HG03196 (cell line): Measurements from ENCODE around the gene POGLUT2.
"Not testable (repeated sequence)": the region's sequence is repeated elsewhere in the genome, so short reads cannot be mapped to it uniquely, and the experiment has no call there.

Experiments
- ATAC-seq: cut with Tn5 transposase; IDR thresholded peaks from one replicate; pipeline ENCODE4 v1.9.1; 2021; ENCODE audit not compliant: unreplicated experiment

Gene POGLUT2

DNA sequence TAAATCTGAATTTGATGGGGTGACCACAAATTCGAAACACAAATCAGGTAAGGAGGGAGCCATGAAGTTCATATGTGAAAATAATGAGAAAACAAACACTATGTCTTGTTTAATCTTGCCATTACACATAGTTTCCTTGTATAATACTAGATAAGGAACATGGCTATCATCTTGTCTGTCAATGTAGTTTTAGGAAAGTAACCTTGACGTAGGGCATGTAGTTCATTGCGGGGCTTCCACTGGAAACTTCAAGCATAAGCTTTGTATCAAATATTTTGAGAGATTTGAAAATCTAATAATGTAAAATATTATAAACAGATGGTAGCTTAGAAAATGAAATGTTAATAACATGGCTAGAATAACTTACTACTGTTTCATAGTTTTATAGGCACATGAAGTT is 8.9 kb upstream of the POGLUT2 start:
- no peak for ATAC-seq

DNA sequence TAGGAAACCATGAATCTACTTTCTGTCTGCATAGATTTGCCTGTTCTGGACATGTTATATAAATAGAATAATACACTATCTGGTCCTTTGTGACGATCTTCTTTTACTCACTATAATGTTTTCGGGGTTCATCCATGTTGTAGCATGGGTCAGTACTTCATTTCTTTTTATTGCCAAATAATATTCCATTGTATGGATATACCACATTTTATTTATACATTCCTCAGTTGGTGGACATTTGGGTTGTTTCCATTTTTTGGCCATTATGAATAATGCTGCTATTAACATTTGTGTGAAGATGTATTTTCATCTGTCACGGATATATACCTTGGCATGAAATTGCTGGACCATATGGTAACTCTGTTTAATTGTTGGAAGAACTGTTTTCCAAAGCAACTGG is 6.9 kb upstream of the POGLUT2 start:
- no peak for ATAC-seq

DNA sequence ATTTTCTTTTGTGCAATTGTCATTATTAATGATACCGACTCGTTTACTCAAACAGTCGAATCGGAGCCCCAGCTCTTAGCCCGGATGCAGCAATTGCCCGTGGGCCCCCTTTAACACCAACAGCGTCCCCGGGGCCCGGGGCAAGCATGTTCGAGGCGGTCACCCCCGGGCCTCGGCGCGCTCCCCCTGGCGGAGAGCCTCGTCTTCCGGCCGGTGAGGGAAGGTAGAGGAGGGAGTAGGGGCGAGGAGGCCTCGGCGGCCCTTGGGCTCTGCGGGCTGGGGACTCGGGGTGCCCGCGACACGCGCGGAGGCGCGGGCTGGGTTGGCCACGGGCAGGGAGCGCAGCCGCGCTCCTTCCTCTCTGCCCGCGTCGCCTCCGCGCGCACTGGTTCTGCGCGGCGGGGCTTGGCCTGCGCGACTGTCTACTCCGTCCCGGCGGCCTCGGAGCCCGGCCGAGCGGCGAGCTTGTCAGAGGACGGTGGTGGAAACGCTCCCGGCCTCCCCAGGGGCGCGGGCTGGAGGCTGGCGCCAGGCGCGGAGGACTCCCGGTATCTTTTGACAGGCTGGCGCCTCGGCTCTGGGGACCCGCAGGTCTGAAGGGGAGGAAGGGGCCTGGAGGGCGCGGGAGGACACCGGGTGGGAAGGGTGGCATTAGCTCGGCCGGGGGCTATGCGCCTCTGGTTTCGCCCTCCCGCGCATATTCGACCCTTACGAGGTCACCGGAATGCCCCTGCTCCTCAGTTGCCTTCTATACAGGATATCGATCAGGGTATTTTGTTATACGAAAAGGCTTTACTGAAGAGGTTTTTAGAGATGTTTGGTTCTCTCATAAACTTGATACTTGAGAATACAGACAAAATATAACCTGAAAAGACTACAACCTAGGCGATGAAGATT is 1.6 kb upstream of the POGLUT2 start:
- peak; percentile 80 for ATAC-seq

DNA sequence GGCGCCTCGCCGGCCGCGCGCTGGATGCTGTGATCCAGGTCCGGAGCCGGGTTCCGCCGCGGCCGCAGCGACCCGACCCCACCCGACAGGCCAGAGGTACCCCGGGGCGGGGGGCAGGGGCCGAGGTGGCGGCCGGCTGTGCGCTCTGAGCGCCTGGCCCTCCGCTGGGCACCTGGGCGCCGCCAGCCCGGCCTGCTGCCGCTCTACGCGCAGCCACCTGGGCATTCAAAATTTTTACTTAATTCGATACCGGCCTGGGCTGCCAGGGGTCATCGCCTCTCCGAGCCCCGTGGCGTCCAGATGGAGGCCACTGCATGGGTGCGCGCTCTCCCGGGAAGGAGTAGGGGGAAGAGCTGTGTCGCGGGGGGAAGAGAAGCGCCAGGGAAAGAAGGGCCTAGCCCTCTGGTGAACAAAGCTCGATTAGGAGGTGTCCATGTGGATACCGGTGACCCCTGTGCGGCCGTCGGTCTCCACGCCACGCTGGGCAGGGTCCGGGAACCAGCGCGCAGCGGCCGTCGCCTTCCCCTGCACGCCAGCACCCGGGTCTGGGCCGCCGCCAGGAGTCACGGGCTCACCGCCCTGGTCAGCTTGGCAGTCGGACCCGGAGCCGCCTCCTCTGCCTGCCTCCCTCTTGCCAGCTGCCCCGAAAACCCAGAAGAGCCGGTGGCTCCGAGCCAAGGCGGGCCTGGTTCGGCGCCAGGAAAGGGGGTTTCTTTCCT is 809 bp upstream of the POGLUT2 start:
- peak; percentile 6 for ATAC-seq

DNA sequence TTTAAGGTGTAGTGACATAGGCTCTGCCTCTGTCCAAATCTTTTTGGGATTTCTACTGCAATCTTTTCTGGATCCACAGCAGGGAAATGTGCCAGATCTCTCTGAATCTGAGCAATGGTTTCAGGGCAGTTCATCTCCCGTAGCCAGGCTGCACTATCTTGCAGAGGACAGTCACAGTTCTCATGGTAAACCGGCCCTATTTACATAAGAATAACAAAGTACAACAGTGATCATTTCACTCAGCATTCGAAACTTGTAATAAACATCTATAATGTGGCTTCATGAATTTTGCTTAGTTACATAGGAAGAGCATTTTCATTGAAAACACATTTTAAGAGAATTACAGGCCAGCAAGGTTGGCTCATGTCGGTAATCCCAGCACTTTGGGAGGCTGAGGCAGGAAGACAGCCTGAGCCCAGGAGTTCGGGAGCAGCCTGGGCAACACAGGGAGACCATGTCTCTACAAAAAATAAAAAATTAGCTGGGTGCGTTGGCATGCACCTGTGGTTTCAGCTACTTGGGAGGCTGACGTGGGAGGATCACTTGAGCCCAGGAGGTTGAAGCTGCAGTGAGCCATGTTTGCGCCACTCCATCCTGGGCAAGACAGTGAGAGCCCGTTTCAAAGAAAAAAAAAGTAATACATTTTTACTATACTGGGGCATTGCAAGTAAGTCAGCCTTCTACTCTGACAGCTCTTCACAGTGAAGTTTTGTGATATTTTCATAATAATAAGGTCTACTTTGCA is 5.0 kb downstream of the POGLUT2 start:
- ATAC-seq, result no peak

DNA sequence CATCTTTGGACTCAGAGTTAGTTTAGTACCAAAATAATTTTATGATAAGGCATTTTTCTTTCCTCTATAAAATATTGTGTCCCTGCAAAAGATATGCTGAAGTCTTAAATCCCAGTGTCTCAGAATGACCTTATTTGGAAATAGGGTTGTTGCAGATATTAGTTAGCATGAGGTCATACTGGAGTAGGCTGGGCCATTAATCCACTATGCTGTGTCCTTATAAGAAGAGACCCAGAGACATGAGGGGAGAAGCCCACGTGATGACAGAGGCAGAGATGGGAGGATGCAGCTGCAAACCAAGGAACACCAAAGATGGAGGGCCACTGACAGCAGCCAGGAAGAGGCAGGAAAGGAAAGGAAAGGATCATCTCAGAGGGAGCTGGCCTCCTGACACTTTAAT is 6.4 kb downstream of the POGLUT2 start:
- no peak for ATAC-seq

DNA sequence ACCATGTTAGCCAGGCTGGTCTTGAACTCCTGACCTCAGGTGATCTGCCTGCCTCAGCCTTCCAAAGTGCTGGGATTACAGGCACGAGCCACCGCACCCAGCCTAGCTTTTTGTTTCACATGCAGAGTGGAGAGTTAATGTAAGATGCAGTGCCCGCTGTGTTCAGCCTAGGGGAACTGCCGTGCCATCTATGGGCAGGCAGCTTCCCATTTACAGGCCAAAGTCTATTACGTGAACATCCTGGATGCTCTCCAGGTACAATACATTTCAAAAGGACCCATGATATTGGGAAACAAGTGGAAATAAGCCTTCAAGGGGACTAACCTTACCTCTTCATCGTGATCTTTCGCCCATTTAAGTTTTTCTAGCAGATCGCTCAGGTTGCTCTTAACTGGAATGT is 10.1 kb downstream of the POGLUT2 start:
- ATAC-seq, result no peak

DNA sequence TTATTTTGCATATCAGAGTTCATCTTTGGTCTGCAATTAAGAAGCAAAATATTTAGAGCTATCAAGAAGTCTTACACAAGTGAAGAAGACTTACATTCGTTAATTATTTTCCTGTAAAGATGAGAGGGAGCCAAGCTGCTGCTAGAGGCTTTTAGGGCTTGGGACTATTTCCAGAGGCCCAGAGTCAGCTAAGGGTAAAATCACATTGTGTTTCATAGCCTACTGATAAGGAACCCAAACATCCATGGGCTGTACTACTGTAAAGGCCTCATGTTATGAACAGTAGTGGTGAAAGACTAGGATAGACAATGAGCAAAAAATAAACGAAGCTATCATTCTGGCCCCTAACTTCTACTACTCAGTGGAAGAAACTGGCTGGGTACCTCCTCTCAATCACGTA is 14.3 kb downstream of the POGLUT2 start:
- no peak for ATAC-seq

DNA sequence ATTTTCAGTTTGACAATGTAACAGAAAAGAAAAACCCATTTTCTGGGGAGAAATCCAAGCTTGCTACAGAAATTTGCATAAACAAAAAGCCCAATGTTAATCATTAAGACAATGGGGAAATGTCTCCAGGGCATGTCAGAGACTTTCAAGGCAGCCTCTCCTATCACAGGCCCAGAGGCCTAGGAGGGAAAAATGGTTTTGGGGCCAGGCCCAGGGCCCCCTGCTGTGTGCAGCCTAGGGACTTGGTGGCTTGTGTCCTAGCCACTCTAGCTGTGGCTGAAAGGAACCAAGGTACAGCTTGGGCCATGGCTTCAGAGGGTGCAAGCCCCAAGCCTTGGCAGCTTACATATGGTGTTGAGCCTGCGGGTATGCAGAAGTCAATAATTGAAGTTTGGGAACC is 17.2 kb downstream of the POGLUT2 start:
- ATAC-seq, result no peak

DNA sequence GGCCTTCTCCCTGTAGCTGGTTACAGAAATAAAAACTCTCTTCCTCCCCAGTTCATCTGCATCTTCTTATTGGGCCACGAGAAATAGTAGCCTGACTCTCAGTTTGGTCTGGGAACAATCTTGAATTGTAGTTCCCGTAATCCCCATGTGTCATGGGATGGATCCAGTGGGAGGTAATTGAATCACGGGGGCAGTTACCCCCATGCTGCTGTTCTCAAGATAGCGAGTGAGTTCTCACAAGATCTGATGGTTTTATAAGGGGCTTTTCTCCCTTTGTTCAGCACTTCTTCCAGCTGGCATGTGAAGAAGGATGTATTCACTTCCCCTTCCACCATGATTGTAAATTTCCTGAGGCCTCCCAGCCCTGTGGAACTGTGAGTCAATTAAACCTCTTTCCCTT is 18.1 kb downstream of the POGLUT2 start:
- ATAC-seq, result not testable (repeated sequence)

DNA sequence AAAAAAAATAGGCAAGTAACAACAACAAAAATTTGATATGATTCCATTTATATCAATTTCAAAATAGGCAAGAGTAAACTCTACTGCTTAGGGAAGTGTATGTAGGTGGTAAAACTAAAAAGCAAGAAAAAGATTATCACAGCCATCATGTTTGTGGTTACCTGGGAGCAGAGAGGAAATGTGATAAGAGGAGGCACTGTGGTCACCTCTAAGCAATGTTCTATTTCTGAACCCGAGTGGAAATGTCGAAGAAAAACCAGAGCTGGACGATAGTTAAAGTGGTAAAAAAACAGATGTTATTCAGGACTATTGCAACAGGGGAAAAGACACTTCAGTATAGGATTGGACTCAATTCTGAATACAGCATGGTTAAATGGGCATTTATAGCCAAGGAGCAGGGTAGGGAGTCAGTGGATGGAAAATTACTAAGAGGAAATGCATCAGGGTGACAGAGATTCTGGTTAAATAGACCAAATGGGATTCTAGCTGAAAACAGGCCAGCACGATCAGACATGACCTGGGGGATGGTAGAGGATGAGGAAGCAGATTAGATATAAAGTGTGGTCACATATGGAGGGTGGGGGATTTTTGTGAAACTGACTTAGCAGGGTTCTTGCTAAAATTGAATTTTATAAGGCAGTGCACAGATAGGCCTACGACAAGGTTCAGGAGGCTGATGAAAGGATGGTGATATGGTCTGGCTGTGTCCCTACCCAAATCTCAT is 19.2 kb downstream of the POGLUT2 start:
- no peak for ATAC-seq

DNA sequence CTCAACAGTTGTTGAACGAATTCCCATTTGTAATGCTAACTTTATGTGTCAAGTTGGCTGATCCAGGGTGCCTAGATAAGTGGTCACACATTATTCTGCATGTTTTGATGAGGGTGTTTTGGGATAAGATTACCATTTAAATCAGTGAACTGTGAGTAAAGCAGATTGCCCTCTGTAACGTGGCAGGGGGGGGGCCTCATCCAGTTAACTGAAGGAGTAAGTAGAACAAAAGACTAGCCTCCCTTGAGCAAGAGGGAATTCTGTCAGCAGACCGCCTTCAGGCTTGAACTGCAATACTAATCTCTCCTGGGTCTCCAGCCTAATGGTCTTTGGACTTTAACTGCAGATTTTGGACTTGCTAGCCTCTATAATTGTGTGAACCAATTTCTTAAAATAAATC is 21.0 kb downstream of the POGLUT2 start:
- ATAC-seq, result no peak

DNA sequence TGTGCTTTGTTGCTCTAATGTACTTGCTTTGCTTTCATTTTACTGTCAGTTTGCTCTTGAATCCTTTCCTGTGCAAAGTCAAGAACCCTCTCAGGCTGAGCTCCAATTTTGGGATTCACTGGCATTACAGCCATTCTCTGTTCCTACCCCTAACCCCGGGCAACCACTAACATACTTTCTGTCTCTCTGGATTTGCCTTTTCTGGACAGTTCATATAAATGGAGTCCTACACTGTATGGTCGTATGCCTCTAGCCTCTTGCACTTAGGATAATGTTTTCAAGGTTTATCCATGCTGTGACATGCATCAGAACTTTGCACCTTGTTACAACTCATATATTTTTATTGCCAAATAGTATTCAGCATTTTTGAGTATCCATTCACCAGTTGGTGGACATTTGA is 22.5 kb downstream of the POGLUT2 start:
- no peak for ATAC-seq

DNA sequence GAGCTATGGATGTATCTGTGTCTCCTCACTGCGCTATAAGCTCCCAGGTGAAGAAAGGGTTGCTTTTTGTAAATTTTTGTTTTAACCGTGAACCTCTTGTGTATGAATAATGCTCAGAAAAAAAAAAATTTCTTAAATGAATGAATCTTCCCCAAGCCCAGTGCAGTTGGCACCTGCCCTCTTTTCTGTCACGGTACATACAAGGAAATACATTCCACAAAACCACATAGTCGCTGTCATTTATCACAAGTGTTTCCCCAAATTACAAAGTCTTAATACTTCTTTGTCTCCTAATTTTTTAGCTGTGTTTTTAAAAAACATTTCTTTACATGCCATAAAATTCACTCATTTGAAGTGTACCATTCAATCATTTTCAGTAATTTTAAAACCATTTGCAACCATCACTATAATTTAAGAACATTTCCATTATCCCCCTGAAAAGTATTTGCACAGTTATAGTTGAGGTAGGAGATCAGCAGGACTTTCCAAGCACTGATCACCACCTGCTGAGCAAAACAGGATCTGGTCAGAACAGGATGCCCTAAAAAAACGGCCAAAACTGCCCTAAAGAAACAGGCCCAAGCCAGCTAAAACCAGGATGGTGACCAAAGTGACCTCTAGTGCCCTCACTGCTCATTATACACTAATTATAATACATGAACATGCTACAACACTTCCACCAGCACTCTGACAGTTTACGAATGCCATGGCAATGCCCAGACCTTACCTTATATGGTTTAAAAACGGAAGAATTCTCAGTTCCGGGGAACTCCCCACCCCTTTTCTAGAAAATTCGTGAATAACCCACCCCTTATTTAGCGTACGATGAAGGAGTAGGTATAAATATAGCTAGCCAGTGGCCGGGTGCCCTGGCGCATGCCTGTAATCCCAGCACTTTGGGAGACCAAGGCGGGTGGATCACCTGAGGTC is 23.9 kb downstream of the POGLUT2 start:
- ATAC-seq, result no peak

DNA sequence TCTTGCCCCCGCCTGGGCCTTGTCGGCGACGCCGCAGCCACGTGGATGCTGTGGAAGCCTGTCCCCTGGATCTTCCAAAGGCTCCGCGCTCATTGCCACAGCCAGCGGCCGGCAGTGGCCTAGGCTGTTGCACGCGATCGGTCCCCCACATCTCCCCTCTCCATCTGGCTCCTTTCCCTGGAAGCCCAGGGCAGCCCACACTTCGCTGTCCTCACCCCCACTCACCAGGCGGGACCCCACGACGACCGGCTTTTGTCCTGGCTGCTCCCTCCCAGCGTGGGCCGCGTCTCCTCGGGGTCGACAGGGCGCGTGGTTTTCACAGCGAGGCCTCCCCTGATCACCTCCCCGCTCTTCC is 24.6 kb downstream of the POGLUT2 start:
- no peak for ATAC-seq

DNA sequence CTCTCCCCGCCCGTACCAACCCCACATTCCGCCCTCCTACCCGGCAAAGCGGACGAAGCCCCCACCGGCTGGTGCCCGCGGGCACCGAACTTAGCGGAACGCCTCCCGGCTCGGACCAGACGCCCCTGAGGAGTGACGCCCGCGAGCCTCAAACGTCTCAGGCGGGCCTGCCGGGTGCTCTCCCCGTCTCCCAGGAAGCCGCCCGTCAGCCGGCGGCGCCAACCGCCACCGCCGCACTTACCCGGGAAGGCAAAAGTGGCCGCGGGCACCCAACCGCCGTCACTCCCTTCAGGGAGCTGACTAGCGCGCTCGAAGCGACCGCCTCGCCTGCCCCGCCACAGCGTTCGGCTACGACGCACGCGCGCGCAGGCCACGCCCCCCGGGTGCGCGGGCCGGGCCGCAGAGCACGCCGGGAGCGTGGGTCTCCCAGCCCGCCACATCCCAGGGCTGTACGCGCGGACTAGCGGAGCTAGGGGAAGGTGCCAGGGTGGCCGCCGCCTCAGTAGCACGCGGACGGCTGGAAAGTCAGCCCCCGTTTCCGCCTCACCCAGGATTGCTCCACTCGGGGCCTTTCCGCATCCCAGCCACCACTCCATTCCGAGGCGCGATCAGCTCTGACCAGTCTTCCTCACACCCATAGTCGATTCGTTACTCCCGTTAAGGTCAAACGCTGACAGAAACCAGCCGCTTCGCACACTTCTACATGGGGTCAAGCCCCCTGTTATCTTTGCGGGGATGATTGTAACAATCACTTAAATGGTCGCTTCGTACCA is 25.1 kb downstream of the POGLUT2 start, which contains the start of gene TEX30:
Gene TEX30, minus strand, starts transcription at position 346 of the 773 bp plus-strand sequence. CDS start 3,760 bp downstream, outside the sequence.
- peak; percentile 96 for ATAC-seq

DNA sequence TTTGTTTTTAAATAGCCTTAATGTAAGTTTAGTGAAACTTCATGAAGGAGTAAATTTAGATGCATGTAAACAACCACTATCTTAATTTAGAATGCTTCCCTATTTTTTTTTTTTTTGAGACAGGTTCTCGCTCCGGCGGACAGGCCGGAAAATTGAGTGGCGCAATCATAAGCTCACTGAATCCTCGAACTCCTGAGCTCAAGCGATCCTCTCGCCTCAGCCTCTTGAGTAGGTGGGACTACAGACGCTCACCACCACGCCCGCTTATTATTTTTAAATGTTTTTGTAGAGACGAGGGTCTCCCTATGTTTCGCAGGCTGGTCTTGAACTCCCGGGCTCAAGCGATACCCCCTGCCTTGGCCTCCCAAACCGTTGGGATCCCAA is 26.7 kb downstream of the POGLUT2 start:
- no peak for ATAC-seq

DNA sequence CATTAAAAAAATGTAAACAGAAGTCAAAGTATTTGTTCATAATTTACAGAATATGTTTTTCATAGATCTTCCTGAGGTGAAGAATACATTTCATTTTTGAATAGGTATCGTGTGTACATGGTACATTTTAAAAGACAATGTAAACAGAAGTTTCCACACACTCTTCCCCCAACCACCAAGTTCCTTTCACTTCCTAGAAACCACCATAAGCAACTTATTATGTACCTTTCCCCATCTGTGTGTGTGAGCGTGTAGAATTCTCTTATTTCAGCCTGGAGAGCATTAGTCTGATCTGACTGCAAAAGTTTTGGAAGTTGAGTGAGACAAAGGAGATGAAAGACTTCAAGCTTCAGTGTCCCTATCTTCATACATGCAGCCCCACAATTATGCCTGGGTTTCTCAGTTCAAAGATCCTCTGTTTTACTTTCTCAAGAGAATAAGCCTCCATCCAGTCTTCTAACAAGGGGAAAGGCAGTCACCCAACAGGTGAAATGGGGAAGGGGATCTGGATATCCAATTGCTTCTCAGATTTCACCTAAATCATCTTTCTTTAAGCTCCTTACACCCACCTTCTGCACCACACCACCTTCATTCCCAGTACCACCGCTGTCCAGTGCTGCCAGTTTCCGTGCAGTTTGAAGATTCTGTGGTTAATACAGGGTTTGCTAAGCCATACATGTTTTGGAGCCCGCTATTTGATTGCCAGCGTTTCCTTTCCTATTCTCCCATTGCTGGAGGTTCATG is 27.3 kb downstream of the POGLUT2 start:
- no peak for ATAC-seq
